Ammon's horn (tissue), 1 donor: ENCODE data around the gene SPAG8.

Source experiments
- DNase-seq: peaks from one replicate; pipeline ENCODE4 v3.0.0-alpha.2; 2016; ENCODE audit warnings: low spot score

The SPAG8 gene

GRCh38 chr9:35771534-35771933, 40.5 kb downstream of the SPAG8 start:
- DNase-seq = no peak

- DNase-seq = no peak
Observed at GRCh38 chr9:35771075-35771433, 41.0 kb downstream of the SPAG8 start.

GRCh38 chr9:35769763-35770162, 42.3 kb downstream of the SPAG8 start:
- no peak for DNase-seq

GRCh38 chr9:35767458-35767857, 44.6 kb downstream of the SPAG8 start:
- DNase-seq = no peak

GRCh38 chr9:35766997-35767396, 45.1 kb downstream of the SPAG8 start:
- DNase-seq = no peak

- no peak for DNase-seq
Observed at GRCh38 chr9:35763803-35764202, 48.3 kb downstream of the SPAG8 start.

- no peak for DNase-seq
Observed at GRCh38 chr9:35763181-35763580, 48.9 kb downstream of the SPAG8 start.

- peak; percentile 33 for DNase-seq
Observed at GRCh38 chr9:35760651-35761050, 51.4 kb downstream of the SPAG8 start.

GRCh38 chr9:35759795-35760194, 52.3 kb downstream of the SPAG8 start:
- no peak for DNase-seq
